ENCODE data around the gene NEURL1.

The NEURL1 gene

GRCh38 chr10:103581499-103581898, 88.0 kb downstream of the NEURL1 start:
- Histone ChIP-seq H3K36me3 (replicated peaks) (no peaks in the 10 kb centered on the region), H3K27ac (no peak overlapping the region), H3K27me3 (replicated peaks) (peaks cover 72% of the 10 kb centered on the region), H3K4me3 (ENCODE audit: low read depth, low read length) (no peak overlapping the region)
- no peak for TF ChIP-seq CTCF (IDR thresholded peaks at IDR 0.05; ENCODE audit: low read depth, low read length, missing control alignments)
- in situ Hi-C loops (cut with HindIII; ENCODE audit: low pct_ligation_motif_present, low sequenced_read_pairs), result no loop called here
- DNase-seq, result no peak

GRCh38 chr10:103582331-103583123, 89.0 kb downstream of the NEURL1 start:
- in situ Hi-C loops (cut with HindIII; ENCODE audit: low pct_ligation_motif_present, low sequenced_read_pairs), result no loop called here
- DNase-seq, result no peak
- TF ChIP-seq CTCF (IDR thresholded peaks at IDR 0.05; ENCODE audit: low read depth, low read length, missing control alignments), result no peak
- H3K27ac ChIP-seq, result no peak overlapping the region
- peaks cover 72% of the 10 kb centered on the region for H3K27me3 ChIP-seq (replicated peaks)
- H3K4me3 ChIP-seq (ENCODE audit: low read depth, low read length), result no peak overlapping the region
- H3K36me3 ChIP-seq (replicated peaks), result no peaks in the 10 kb centered on the region

DNA sequence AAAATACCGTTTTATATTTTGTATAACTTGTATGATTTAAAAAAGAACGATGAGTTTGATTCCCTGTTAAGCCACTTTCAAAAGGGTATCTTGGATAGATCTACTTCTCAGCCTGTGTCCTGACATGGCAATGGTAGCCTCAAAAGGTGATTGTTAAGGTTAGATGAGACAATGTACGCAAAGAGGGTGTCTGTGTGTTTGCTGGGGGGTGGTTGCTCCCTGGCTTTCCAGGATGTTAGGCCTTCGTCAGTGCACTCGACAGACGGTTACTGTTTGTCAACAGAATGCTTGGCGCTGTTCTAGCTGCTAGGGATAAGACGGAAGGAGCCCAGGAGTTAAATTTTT, 90.3 kb downstream of the NEURL1 start:
- Histone ChIP-seq H3K27me3 (replicated peaks) (peaks cover 60% of the 10 kb centered on the region), H3K27ac (no peak overlapping the region), H3K4me3 (ENCODE audit: low read depth, low read length) (no peak overlapping the region), H3K36me3 (replicated peaks) (no peaks in the 10 kb centered on the region)
- no peak for TF ChIP-seq CTCF (IDR thresholded peaks at IDR 0.05; ENCODE audit: low read depth, low read length, missing control alignments)
- no peak for DNase-seq
- in situ Hi-C loops (cut with HindIII; ENCODE audit: low pct_ligation_motif_present, low sequenced_read_pairs), result no loop called here

DNA sequence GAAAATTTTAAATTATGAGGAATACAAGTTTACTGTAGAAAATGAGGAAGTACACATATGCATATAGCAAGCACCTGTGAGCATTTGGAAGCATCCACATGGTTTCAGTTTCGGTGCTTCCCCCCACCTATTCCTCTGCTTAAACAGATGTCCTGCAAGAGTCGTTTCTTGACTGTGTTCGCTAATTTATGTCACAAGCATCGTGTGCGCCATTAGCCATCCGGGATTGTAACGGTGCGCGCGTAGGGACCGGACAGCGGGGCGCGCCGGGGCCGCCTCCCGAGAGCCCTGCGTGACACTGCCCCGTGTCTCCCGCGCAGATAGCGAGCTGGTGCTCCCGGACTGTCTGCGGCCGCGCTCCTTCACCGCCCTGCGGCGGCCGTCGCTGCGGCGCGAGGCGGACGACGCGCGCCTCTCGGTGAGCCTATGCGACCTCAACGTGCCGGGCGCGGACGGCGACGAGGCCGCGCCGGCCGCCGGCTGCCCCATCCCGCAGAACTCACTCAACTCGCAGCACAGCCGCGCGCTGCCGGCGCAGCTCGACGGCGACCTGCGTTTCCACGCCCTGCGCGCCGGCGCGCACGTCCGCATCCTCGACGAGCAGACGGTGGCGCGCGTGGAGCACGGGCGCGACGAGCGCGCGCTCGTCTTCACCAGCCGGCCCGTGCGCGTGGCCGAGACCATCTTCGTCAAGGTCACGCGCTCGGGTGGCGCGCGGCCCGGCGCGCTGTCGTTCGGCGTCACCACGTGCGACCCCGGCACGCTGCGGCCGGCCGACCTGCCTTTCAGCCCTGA, 90.9 kb downstream of the NEURL1 start:
- Histone ChIP-seq H3K27ac (no peak overlapping the region), H3K4me3 (ENCODE audit: low read depth, low read length) (no peak overlapping the region), H3K27me3 (replicated peaks) (peaks cover 55% of the 10 kb centered on the region), H3K36me3 (replicated peaks) (no peaks in the 10 kb centered on the region)
- TF ChIP-seq CTCF (IDR thresholded peaks at IDR 0.05; ENCODE audit: low read depth, low read length, missing control alignments), result no peak
- in situ Hi-C loops (cut with HindIII; ENCODE audit: low pct_ligation_motif_present, low sequenced_read_pairs), result no loop called here
- no peak for DNase-seq

DNA sequence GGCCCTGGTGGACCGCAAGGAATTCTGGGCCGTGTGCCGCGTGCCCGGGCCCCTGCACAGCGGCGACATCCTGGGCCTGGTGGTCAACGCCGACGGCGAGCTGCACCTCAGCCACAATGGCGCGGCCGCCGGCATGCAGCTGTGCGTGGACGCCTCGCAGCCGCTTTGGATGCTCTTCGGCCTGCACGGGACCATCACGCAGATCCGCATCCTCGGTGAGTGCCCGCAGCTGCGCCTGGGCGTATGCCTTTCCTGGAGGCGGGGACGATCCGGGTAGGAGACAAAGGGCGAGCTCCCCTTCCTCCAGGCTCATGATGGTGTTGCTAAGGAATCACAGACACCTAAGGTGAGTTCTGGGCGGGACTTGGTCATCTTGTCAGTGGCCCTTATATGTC, 91.5 kb downstream of the NEURL1 start:
- Histone ChIP-seq H3K27me3 (replicated peaks) (peaks cover 52% of the 10 kb centered on the region), H3K4me3 (ENCODE audit: low read depth, low read length) (no peak overlapping the region), H3K36me3 (replicated peaks) (no peaks in the 10 kb centered on the region), H3K27ac (no peak overlapping the region)
- no peak for TF ChIP-seq CTCF (IDR thresholded peaks at IDR 0.05; ENCODE audit: low read depth, low read length, missing control alignments)
- DNase-seq, result no peak
- in situ Hi-C loops (cut with HindIII; ENCODE audit: low pct_ligation_motif_present, low sequenced_read_pairs), result no loop called here
